ENCODE measurements around the gene FAM114A1. TPM values are rescaled to one million over a fixed set of nuclear protein-coding genes. Genes with fewer than 3 reads are reported as not detected.

FAM114A1 gene
- total and polyA plus RNA-seq, 2 of the 8 experiments (the other 6 are each of a cell fraction or from before 2014, with no cell fraction given) = 9.5 to 12.0 TPM

- no peak overlapping the region for H3K18ac ChIP-seq (ENCODE audit: extremely low read depth, low read length)
- H2BK12ac ChIP-seq (ENCODE audit: low read depth, low read length) = no peak overlapping the region
- no peak overlapping the region for H3K27ac ChIP-seq (ENCODE audit: low read depth, low read length)
- DNase-seq (ENCODE audit: low read depth in 1 of 2, low spot score in 2 of 2) (no peak), FAIRE-seq (no peak)
- no peak overlapping the region for H3K4ac ChIP-seq (replicated peaks; ENCODE audit: insufficient read length, low read depth, low read length)
- no peak overlapping the region for H2BK20ac ChIP-seq (ENCODE audit: low read length)
- no peak overlapping the region for H2BK5ac ChIP-seq (ENCODE audit: low read depth, low read length)
- H3K4me2 ChIP-seq (ENCODE audit: insufficient read depth in 1 of 2, low read depth in 2 of 2, low read length in 2 of 2) = no peak overlapping the region
- no peak overlapping the region for H3K14ac ChIP-seq (ENCODE audit: insufficient read length)
- H3K79me1 ChIP-seq (ENCODE audit: low read depth, low read length) = no peaks in the 10 kb centered on the region
- WGBS, 2 experiments (ENCODE audit: extremely low coverage in 1 of 2, insufficient coverage in 1 of 2, insufficient read length in 1 of 2, insufficient replicate concordance in 2 of 2, low coverage in 1 of 2, low lambda C conversion rate in 2 of 2, missing lambda C conversion rate in 1 of 2) = 92% methylated on average over 3 of the region's 3 CpGs; no CpG with 5 or more reads in 1 of the 2 experiments
- H3K56ac ChIP-seq (replicated peaks; ENCODE audit: insufficient read length, low read depth, low read length) = no peak overlapping the region
- no peak overlapping the region for H3K9ac ChIP-seq (replicated peaks in 1 of 4; ENCODE audit: extremely low read depth in 1 of 4, low read depth in 3 of 4, low read length in 3 of 4)
- no peak overlapping the region for H2BK15ac ChIP-seq (ENCODE audit: low read length)
- ChIA-PET CTCF (ENCODE audit: partially characterized antibody) (interaction anchor here (2.6 kb wide), 1 partner anchor 36 kb away, joined by 6 read pairs; no protein-coding TSS in a partner anchor), POLR2A (ENCODE audit: partially characterized antibody) (no interaction called here)
- H3K23me2 ChIP-seq (ENCODE audit: low read depth, low read length) = no peaks in the 10 kb centered on the region
- H2AK5ac ChIP-seq (ENCODE audit: low read depth, low read length) = no peak overlapping the region
- no peaks in the 10 kb centered on the region for H3K4me1 ChIP-seq (replicated peaks in 1 of 4; ENCODE audit: control insufficient read depth in 3 of 4, insufficient read depth in 4 of 4, low read length in 3 of 4)
- H3K9me3 ChIP-seq (ENCODE audit: insufficient read depth in 2 of 2, low read depth in 1 of 2, low read length in 1 of 2) = no peaks in the 10 kb centered on the region
- H3K79me2 ChIP-seq (ENCODE audit: control insufficient read depth in 1 of 2, insufficient read depth in 2 of 2, low read length in 2 of 2) = no peaks in the 10 kb centered on the region
- H3K36me3 ChIP-seq (ENCODE audit: control insufficient read depth in 2 of 4, insufficient read depth in 4 of 4, low read length in 3 of 4) = no peaks in the 10 kb centered on the region
- H3K4me3 ChIP-seq (ENCODE audit: extremely low read depth in 1 of 4, insufficient read depth in 2 of 4, low read depth in 3 of 4, low read length in 4 of 4) = no peak overlapping the region
- no peaks in the 10 kb centered on the region for H4K20me1 ChIP-seq (replicated peaks in 1 of 2; ENCODE audit: control insufficient read depth in 1 of 2, insufficient read depth in 2 of 2, low read length in 2 of 2)
- H3K23ac ChIP-seq (ENCODE audit: insufficient read length) = no peak overlapping the region
- no peak overlapping the region for H4K5ac ChIP-seq (ENCODE audit: insufficient read length, low read depth, low read length)
- H2BK120ac ChIP-seq (replicated peaks; ENCODE audit: low read depth, low read length) = no peak overlapping the region
- H3K27me3 ChIP-seq (replicated peaks in 1 of 4; ENCODE audit: control insufficient read depth in 3 of 4, extremely low read depth in 1 of 4, insufficient read depth in 3 of 4, low read length in 3 of 4) = no peaks in the 10 kb centered on the region; a peak in 1 of 7 replicates
- H4K91ac ChIP-seq (replicated peaks; ENCODE audit: insufficient read length, low read length) = no peak overlapping the region
- H2AFZ ChIP-seq (ENCODE audit: low read length) = no peak overlapping the region
- H4K8ac ChIP-seq (ENCODE audit: extremely low read depth, insufficient read depth, low read length) = no peak overlapping the region
- TF ChIP-seq TBP (IDR thresholded peaks at IDR 0.05; ENCODE audit: low read depth, low read length) = no peak
- TF ChIP-seq SIRT6 (IDR thresholded peaks at IDR 0.05; ENCODE audit: low read length) = no peak
- no peak for TF ChIP-seq NRF1 (IDR thresholded peaks at IDR 0.05; ENCODE audit: low read depth, low read length)
- no peak for TF ChIP-seq SIN3A (conservative IDR thresholded peaks at IDR 0.05 in 1 of 2, IDR thresholded peaks at IDR 0.05 in 1 of 2; ENCODE audit: low read depth in 1 of 2, low read length in 2 of 2)
- TF ChIP-seq KDM1A (IDR thresholded peaks at IDR 0.05; ENCODE audit: borderline replicate concordance, low read length) = no peak
- no peak for TF ChIP-seq RAD21 (IDR thresholded peaks at IDR 0.05 in 1 of 2, conservative IDR thresholded peaks at IDR 0.05 in 1 of 2; ENCODE audit: low read depth in 2 of 2, low read length in 2 of 2)
- TF ChIP-seq EZH2 (IDR thresholded peaks at IDR 0.05; ENCODE audit: low read depth, low read length, severe bottlenecking) = no peak
- TF ChIP-seq BACH1 (IDR thresholded peaks at IDR 0.05; ENCODE audit: low read length) = no peak
- TF ChIP-seq BRCA1 (IDR thresholded peaks at IDR 0.05; ENCODE audit: low read depth, low read length) = no peak
- no peak for TF ChIP-seq MAFK (IDR thresholded peaks at IDR 0.05; ENCODE audit: low read depth, low read length)
- no peak for TF ChIP-seq SP2 (IDR thresholded peaks at IDR 0.05; ENCODE audit: low read length)
- TF ChIP-seq HDAC6 (IDR thresholded peaks at IDR 0.05; ENCODE audit: low read depth, low read length) = no peak
- no peak for TF ChIP-seq CBX8 (IDR thresholded peaks at IDR 0.05; ENCODE audit: borderline replicate concordance, low read depth, low read length)
- no peak for TF ChIP-seq GTF2F1 (IDR thresholded peaks at IDR 0.05; ENCODE audit: borderline replicate concordance, low read depth, low read length)
- no peak for TF ChIP-seq YY1 (IDR thresholded peaks at IDR 0.05; ENCODE audit: low read depth, low read length)
Observed at GRCh38 chr4:38957893-38958292, 90.3 kb downstream of the FAM114A1 start.

All from H1 (cell line).